IMR-90 (cell line): ENCODE data around the gene CD8A. TPM values are rescaled to one million over a fixed set of nuclear protein-coding genes. Genes with fewer than 3 reads are reported as not detected.

ENCODE experiments used
- ATAC-seq: fragments of 200-7000 bp; cut with Tn5 transposase; 2 replicates; pipeline ENCODE4 v1.9.1; 2020; ENCODE audit warnings: low read depth, mild to moderate bottlenecking, moderate library complexity
- BruUV-seq: library from RNA; stranded (reverse); fragments of 400-500 nt; replicated peaks from 2 replicates; lab custom pipeline; 2021; lab: Mats Ljungman, UMichigan
- CTCF ChIA-PET: fragments of 300-600 bp; formaldehyde crosslinking; extraction: SDS; loops from one replicate; lab custom pipeline; 2021; ENCODE audit warnings: antibody characterized with exemption; lab: Yijun Ruan, JAX
- POLR2A ChIA-PET: fragments of 300-600 bp; sonication (Branson Sonifier 250); formaldehyde crosslinking; loops from one replicate; lab custom pipeline; 2022; ENCODE audit warnings: antibody characterized with exemption; ENCODE audit not compliant: unreplicated experiment; lab: Charles Lee
- DNase-seq: peaks from one replicate; pipeline ENCODE4 v3.0.0; 2013
- H2AFZ ChIP-seq: replicated peaks from 2 replicates; pipeline ENCODE3; 2013; ENCODE audit warnings: low read length, mild to moderate bottlenecking; ENCODE audit not compliant: poor library complexity
- H2AK5ac ChIP-seq: 2 replicates; pipeline ENCODE4 v1.6.1; 2013; ENCODE audit warnings: low read depth, low read length, inconsistent platforms
- H2AK9ac ChIP-seq: replicated peaks from 2 replicates; pipeline ENCODE3; 2013; ENCODE audit warnings: mild to moderate bottlenecking, low read depth, low read length, moderate library complexity; ENCODE audit not compliant: poor library complexity
- H2BK120ac ChIP-seq: 2 replicates; pipeline ENCODE4 v1.6.1; 2013; ENCODE audit warnings: low read depth, low read length, inconsistent platforms
- H2BK15ac ChIP-seq: 3 replicates; pipeline ENCODE4 v1.6.1; 2013; ENCODE audit warnings: low read depth, low read length, inconsistent platforms
- H2BK20ac ChIP-seq: 2 replicates; pipeline ENCODE4 v1.6.1; 2013; ENCODE audit warnings: low read depth, mild to moderate bottlenecking, inconsistent platforms, low read length, moderate library complexity
- H2BK5ac ChIP-seq: 2 replicates; pipeline ENCODE4 v1.6.1; 2013; ENCODE audit warnings: mild to moderate bottlenecking, low read depth, low read length, inconsistent platforms; ENCODE audit not compliant: poor library complexity, severe bottlenecking
- H3K14ac ChIP-seq: replicated peaks from 2 replicates; pipeline ENCODE4 v1.6.1; 2013; ENCODE audit warnings: low read depth, low read length, inconsistent platforms
- H3K18ac ChIP-seq: 2 replicates; pipeline ENCODE4 v1.6.1; 2013; ENCODE audit warnings: low read depth, low read length, control low read depth
- H3K23ac ChIP-seq: 2 replicates; pipeline ENCODE4 v1.6.1; 2013; ENCODE audit warnings: low read depth, low read length, inconsistent platforms
- H3K27ac ChIP-seq: 2 replicates; pipeline ENCODE4 v1.5.1; 2013; ENCODE audit warnings: mild to moderate bottlenecking, control low read depth, low read length; ENCODE audit not compliant: insufficient read depth
- H3K27me3 ChIP-seq: 2 replicates; pipeline ENCODE4 v1.6.1; 2013; ENCODE audit warnings: low read length; ENCODE audit not compliant: control insufficient read depth, insufficient read depth
- H3K36me3 ChIP-seq: 2 replicates; pipeline ENCODE4 v1.6.1; 2013; ENCODE audit warnings: low read length, mixed read lengths; ENCODE audit not compliant: control insufficient read depth, insufficient read depth
- H3K4ac ChIP-seq: 2 replicates; pipeline ENCODE4 v1.6.1; 2013; ENCODE audit warnings: low read depth, low read length, inconsistent platforms
- H3K4me1 ChIP-seq: 2 replicates; pipeline ENCODE4 v1.6.1; 2013; ENCODE audit warnings: low read length, mixed read lengths; ENCODE audit not compliant: control insufficient read depth, insufficient read depth
- H3K4me2 ChIP-seq: 2 replicates; pipeline ENCODE4 v1.6.1; 2013; ENCODE audit warnings: low read depth, mild to moderate bottlenecking, control low read depth, low read length, moderate library complexity
- H3K4me3 ChIP-seq: 2 replicates; pipeline ENCODE4 v1.5.1; 2013; ENCODE audit warnings: low read depth, mild to moderate bottlenecking, control low read depth, low read length, moderate library complexity; ENCODE audit not compliant: insufficient read depth
- H3K56ac ChIP-seq: 2 replicates; pipeline ENCODE4 v1.6.1; 2013; ENCODE audit warnings: low read length, inconsistent platforms; ENCODE audit not compliant: insufficient read depth; ENCODE audit errors: extremely low read depth
- H3K79me1 ChIP-seq, 2 experiments: 2 replicates each; pipeline ENCODE4 v1.6.1; 2013; ENCODE audit warnings: low read length in 2 of 2, inconsistent platforms in 1 of 2, low read depth in 1 of 2
- H3K9ac ChIP-seq: 2 replicates; pipeline ENCODE4 v1.6.1; 2013; ENCODE audit warnings: low read depth, low read length, control low read depth
- H3K9me1 ChIP-seq: 2 replicates; pipeline ENCODE4 v1.6.1; 2013; ENCODE audit warnings: low read length, inconsistent platforms; ENCODE audit not compliant: insufficient read depth
- H3K9me3 ChIP-seq: 2 replicates; pipeline ENCODE4 v1.6.1; 2013; ENCODE audit warnings: low read length; ENCODE audit not compliant: control insufficient read depth, insufficient read depth
- H4K20me1 ChIP-seq: 2 replicates; pipeline ENCODE4 v1.6.1; 2013; ENCODE audit warnings: low read length, inconsistent platforms; ENCODE audit not compliant: insufficient read depth
- H4K5ac ChIP-seq: 2 replicates; pipeline ENCODE4 v1.6.1; 2013; ENCODE audit warnings: mild to moderate bottlenecking, low read depth, low read length, control low read depth
- H4K8ac ChIP-seq, 2 experiments: 2 replicates each; pipeline ENCODE4 v1.6.1; 2013; ENCODE audit warnings: low read depth in 2 of 2, low read length in 2 of 2, control low read depth in 1 of 2, inconsistent platforms in 1 of 2
- H4K91ac ChIP-seq: 2 replicates; pipeline ENCODE4 v1.6.1; 2013; ENCODE audit warnings: low read depth, low read length, inconsistent platforms; ENCODE audit not compliant: insufficient read depth
- CEBPB ChIP-seq: IDR thresholded peaks from 2 replicates; pipeline ENCODE4 v1.6.1; 2012; ENCODE audit warnings: low read depth, low read length, improper control_type of control experiment
- FOS ChIP-seq: fragments of 150-350 bp; IDR thresholded peaks from 2 replicates; pipeline ENCODE4 v1.6.1; 2016; ENCODE audit warnings: low read depth, low read length
- MXI1 ChIP-seq: IDR thresholded peaks from 2 replicates; pipeline ENCODE4 v1.6.1; 2012; ENCODE audit warnings: low read depth, mild to moderate bottlenecking, low read length, moderate library complexity, borderline replicate concordance
- POLR2A ChIP-seq: IDR thresholded peaks from 2 replicates; pipeline ENCODE4 v1.6.1; 2012; ENCODE audit warnings: mild to moderate bottlenecking, low read depth, low read length
- RAD21 ChIP-seq: IDR thresholded peaks from 2 replicates; pipeline ENCODE4 v1.6.1; 2012; ENCODE audit warnings: low read length, improper control_type of control experiment
- RFX5 ChIP-seq: IDR thresholded peaks from 2 replicates; pipeline ENCODE4 v1.8.0; 2012; ENCODE audit warnings: low read depth, mild to moderate bottlenecking, low read length, moderate library complexity
- WGBS, 2 experiments: methylation state at CpG; one replicate each; pipeline versions ENCODE4 v1.1.5 to v1.1.7; 2013; ENCODE audit warnings: missing lambda C conversion rate in 2 of 2; ENCODE audit not compliant: insufficient read length in 1 of 2; ENCODE audit errors: extremely low coverage in 2 of 2; 5-methylcytosine and 5-hydroxymethylcytosine counted together
- dilution Hi-C: fragments of 300-500 bp; cut with HindIII; formaldehyde crosslinking; loops from one replicate; pipeline ENCODE4 v1.14.3; 2018; ENCODE audit warnings: low sequenced_read_pairs; ENCODE audit not compliant: unreplicated experiment
- in situ Hi-C: fragments of 300-500 bp; cut with MboI; formaldehyde crosslinking; loops from 3 replicates; pipeline ENCODE4 v1.14.3; 2019; ENCODE audit warnings: low sequenced_read_pairs, inconsistent platforms, mixed read lengths
- intact Hi-C: fragments of 100-400 bp; cut with micrococcal nuclease; formaldehyde crosslinking; loops from 2 replicates; pipeline ENCODE4 v1.10.0; 2022
- polyA plus RNA-seq, 3 experiments: library from polyadenylated mRNA; depleted of rRNA; stranded (reverse); fragments of >200 nt; gene quantifications; 2 replicates each; pipeline ENCODE4 v1.2.3, GENCODE V29; 2012; ENCODE audit warnings: low replicate concordance in 1 of 3
- total RNA-seq: library from RNA; depleted of rRNA; stranded (reverse); fragments of >200 nt; gene quantifications from 2 replicates; pipeline ENCODE4 v1.2.3, GENCODE V29; 2012

The CD8A gene
- total and polyA plus RNA-seq, 2 of the 4 experiments (the other 2 are of a cell fraction): not detected

- Histone ChIP-seq H3K4me1 (no peaks in the 10 kb centered on the region), H4K91ac (no peak overlapping the region), H3K27ac (no peak overlapping the region), H3K27me3 (no peaks in the 10 kb centered on the region), H2BK15ac (no peak overlapping the region), H3K9me3 (no peaks in the 10 kb centered on the region), H2AK9ac (no peak overlapping the region), H3K4me2 (no peak overlapping the region), H3K18ac (no peak overlapping the region), H3K4ac (no peak overlapping the region), H2AFZ (no peak overlapping the region), H2BK120ac (no peak overlapping the region), H3K9ac (no peak overlapping the region), H3K36me3 (peaks cover 13% of the 10 kb centered on the region), H3K9me1 (no peaks in the 10 kb centered on the region; the same call in 1 of the 2 replicates), H2BK5ac (no peak overlapping the region), H3K23ac (no peak overlapping the region), H3K56ac (no peak overlapping the region), H4K5ac (no peak overlapping the region), H3K4me3 (no peak overlapping the region), H4K8ac (no peak overlapping the region), H3K79me1 (no peaks in the 10 kb centered on the region), H4K20me1 (no peaks in the 10 kb centered on the region), H2AK5ac (no peak overlapping the region), H3K14ac (no peak overlapping the region), H2BK20ac (no peak overlapping the region)
- TF ChIP-seq POLR2A (no peak), RAD21 (no peak), FOS (no peak), RFX5 (no peak), MXI1 (no peak), CEBPB (no peak)
- intact Hi-C loops: no loop called here
- ChIA-PET POLR2A (no interaction called here), CTCF (no interaction called here)
- no TSS peak for BruUV-seq
- in situ Hi-C loops: no loop called here
- dilution Hi-C loops: no loop called here
- WGBS, 2 experiments: no CpG with 5 or more reads among the region's 5 CpGs
- ATAC-seq (no peak), DNase-seq (no peak)
Measured at GRCh38 chr2:86774862-86775261, 15.9 kb downstream of the CD8A start.
